Lower leg skin (tissue), 4 donors: ENCODE results near the gene TAF4B. TPM values are rescaled to one million over a fixed set of nuclear protein-coding genes. Genes with fewer than 3 reads are reported as not detected.
"Not testable (repeated sequence)": the region's sequence is repeated elsewhere in the genome, so short reads cannot be mapped to it uniquely, and the experiment has no call there.

Source experiments
- DNase-seq, 2 donors: peaks; one replicate each; pipeline ENCODE4 v3.0.0-alpha.2; 2019; ENCODE audit warnings: low spot score in 2 of 2
- H3K4me3 ChIP-seq: fragments of 200-600 bp; sonication (generic); 2 replicates; pipeline ENCODE4 v1.5.1; 2017; ENCODE audit warnings: mild to moderate bottlenecking, low read depth; ENCODE audit not compliant: poor library complexity, severe bottlenecking
- POLR2A ChIP-seq, 2 donors: fragments of 450-650 bp; IDR thresholded peaks; one replicate each; pipeline ENCODE4 v1.6.1; 2016 to 2017; ENCODE audit warnings: antibody characterized with exemption in 2 of 2, mild to moderate bottlenecking in 1 of 2, moderate library complexity in 1 of 2
- WGBS, 2 donors: methylation state at CpG; one replicate each; pipeline ENCODE4 v1.1.5; 2018; 5-methylcytosine and 5-hydroxymethylcytosine counted together
- intact Hi-C: fragments of 100-400 bp; cut with DNase I; formaldehyde crosslinking; loops from one replicate; pipeline ENCODE4 v1.15.0; 2023; ENCODE audit warnings: low total_unique reads
- total RNA-seq, 4 donors: library from RNA; depleted of rRNA; stranded (reverse); fragments of >200 nt; gene quantifications; one replicate each; pipeline ENCODE4 v1.1.0, GENCODE V29; 2016
- TF ChIP-seq, protein P1 (sequence below), 3 donors: fragments of 450-650 bp; IDR thresholded peaks; one replicate each; pipeline ENCODE4 v1.5.1; 2016; ENCODE audit warnings: antibody characterized with exemption in 3 of 3, mild to moderate bottlenecking in 3 of 3, moderate library complexity in 2 of 3

The TAF4B gene
- total RNA-seq, 4 donors from 2014 or later: 12.5 to 23.6 (median 17.1) TPM

DNA sequence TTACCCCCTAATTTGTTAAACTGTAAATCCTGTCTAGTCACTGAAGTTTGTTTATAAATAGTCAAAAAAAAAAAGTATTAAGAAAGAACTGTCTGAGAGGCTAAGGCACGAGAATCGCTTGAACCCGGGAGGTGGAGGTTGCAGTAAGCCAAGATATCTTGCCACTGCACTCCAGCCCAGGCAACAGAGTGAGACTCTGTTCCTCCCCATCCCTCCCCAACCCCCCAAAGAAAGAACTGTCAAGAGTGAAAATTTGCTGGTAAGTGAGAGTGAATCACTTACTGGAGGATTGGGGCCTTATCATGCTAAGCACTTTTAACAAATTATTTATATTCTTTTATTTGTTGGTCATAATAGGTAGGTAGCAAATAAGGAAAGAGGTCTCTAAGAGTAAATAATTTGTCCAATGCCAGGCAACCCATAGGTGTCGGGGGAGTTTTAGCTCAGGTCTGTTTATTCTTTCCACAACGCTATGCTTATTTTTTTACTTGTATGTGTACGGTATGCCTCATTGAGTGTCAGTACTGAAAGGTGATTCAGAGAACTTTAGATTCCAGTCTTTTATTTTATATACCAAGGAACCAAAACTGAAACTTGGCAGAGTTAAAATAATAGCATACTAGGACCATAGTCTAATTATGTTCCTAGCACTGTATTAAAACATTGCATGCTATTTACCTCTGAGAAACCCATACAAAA lies 2.5 kb downstream of the TAF4B start:
- no peak overlapping the region for H3K4me3 ChIP-seq
- 61 to 71% methylated on average over 6 of the region's 6 CpGs for WGBS, 2 donors
- no peak for DNase-seq
- TF ChIP-seq, protein P1, sequence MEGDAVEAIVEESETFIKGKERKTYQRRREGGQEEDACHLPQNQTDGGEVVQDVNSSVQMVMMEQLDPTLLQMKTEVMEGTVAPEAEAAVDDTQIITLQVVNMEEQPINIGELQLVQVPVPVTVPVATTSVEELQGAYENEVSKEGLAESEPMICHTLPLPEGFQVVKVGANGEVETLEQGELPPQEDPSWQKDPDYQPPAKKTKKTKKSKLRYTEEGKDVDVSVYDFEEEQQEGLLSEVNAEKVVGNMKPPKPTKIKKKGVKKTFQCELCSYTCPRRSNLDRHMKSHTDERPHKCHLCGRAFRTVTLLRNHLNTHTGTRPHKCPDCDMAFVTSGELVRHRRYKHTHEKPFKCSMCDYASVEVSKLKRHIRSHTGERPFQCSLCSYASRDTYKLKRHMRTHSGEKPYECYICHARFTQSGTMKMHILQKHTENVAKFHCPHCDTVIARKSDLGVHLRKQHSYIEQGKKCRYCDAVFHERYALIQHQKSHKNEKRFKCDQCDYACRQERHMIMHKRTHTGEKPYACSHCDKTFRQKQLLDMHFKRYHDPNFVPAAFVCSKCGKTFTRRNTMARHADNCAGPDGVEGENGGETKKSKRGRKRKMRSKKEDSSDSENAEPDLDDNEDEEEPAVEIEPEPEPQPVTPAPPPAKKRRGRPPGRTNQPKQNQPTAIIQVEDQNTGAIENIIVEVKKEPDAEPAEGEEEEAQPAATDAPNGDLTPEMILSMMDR (IDR thresholded peaks at IDR 0.05): no peak
- TF ChIP-seq POLR2A (IDR thresholded peaks at IDR 0.05): no peak
- intact Hi-C loops: loop anchor here (10.0 kb wide), 1 partner anchor 134 kb away; the partner anchor contains the start of gene SS18

DNA sequence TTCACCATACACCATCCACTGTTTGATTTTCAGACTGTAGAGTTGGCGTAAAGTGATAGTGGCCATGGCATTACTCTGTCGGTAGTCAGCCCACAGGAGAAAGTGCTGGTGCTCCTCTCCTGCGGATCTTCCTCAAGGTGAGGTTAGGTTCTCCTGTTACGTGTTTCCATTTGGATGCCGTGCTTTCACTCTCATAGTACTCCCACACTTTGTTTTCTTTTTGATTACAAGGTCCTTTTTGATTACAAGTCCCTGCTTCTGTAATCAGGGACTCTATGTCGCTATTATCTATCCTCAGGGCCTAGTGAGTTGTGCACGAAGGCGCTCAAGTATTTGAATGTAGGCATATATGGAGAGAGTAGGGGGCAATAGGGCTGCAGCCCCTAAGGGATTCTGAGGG lies 4.3 kb downstream of the TAF4B start:
- no peak for DNase-seq
- TF ChIP-seq, protein P1 (IDR thresholded peaks at IDR 0.05): no peak
- TF ChIP-seq POLR2A (IDR thresholded peaks at IDR 0.05): no peak
- intact Hi-C loops: no loop called here
- no peak overlapping the region for H3K4me3 ChIP-seq
- WGBS, 2 donors: 85 to 93% methylated on average over 8 of the region's 8 CpGs

DNA sequence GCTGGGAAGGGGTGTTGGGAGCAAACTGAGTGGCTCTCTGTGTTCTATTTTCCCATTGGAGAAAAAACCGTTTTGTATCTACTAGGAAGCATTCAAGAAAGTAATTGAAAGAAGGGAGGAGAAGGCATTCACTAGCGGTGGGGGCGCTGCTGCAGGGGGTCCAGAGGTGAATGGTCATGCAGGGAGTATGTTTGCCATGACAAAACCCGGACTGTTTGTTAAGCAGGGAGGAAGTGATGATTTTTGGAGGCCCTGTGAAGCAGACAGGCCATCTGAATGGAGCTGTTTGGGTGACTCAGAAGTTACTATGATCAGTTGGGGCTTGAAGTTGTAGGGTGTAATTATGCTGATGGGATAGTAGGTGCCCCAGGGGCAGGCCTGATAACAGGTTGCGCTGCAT lies 7.0 kb downstream of the TAF4B start:
- 59 to 62% methylated on average over 5 of the region's 5 CpGs for WGBS, 2 donors
- H3K4me3 ChIP-seq: no peak overlapping the region
- TF ChIP-seq, protein P1 (IDR thresholded peaks at IDR 0.05): no peak
- TF ChIP-seq POLR2A (IDR thresholded peaks at IDR 0.05): no peak
- intact Hi-C loops: no loop called here
- no peak for DNase-seq

DNA sequence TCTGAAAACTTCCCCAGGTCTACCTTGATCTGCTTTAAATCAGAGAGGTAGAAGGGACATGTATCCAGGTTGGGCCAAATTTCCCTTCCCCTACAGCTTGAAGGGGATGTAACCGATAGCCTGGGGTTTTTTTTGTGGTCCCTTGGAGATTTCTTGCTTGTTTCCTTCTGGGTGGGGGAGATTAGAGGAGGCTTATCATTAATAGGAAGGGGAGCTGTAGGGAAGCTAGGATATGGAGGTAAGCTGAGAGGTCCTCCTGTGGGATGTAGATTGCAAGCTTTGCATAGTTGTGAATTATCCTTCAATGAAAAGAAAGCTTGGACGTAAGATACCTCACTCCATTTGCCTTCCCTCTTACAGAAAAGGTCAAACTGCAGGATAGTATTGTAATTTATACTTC lies 11.1 kb downstream of the TAF4B start:
- H3K4me3 ChIP-seq, intact Hi-C loops, DNase-seq: not testable (repeated sequence)
- WGBS, 2 donors: 95 to 98% methylated on average over 2 of the region's 2 CpGs

DNA sequence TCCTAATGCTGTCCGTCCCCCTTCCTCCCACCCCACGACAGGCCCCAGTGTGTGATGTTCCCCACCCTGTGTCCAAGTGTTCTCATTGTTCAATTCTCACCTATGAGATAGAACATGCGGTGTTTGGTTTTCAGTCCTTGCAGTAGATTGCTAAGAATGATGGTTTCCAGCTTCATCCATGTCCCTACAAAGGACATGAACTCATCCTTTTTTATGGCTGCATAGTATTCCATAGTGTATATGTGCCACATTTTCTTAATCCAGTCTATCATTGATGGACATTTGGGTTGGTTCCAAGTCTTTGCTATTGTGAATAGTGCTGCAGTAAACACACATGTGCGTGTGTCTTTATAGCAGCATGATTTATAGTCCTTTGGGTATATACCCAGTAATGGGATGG lies 12.5 kb downstream of the TAF4B start:
- WGBS, 2 donors: 99% methylated on average over 4 of the region's 4 CpGs
- intact Hi-C loops, H3K4me3 ChIP-seq, DNase-seq: not testable (repeated sequence)

DNA sequence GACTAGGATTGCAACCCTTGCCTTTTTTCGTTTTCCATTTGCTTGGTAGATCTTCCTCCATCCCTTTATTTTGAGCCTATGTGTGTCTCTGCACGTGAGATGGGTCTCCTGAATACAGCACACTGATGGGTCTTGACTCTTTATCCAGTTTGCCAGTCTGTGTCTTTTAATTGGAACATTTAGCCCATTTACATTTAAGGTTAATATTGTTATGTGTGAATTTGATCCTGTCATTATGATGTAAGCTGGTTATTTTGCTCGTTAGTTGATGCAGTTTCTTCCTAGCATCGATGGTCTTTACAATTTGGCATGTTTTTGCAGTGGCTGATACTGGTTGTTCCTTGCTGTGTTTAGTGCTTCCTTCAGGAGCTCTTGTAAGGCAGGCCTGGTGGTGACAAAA lies 16.1 kb downstream of the TAF4B start:
- 94 to 96% methylated on average over 4 of the region's 4 CpGs for WGBS, 2 donors
- H3K4me3 ChIP-seq, intact Hi-C loops, DNase-seq: not testable (repeated sequence)

DNA sequence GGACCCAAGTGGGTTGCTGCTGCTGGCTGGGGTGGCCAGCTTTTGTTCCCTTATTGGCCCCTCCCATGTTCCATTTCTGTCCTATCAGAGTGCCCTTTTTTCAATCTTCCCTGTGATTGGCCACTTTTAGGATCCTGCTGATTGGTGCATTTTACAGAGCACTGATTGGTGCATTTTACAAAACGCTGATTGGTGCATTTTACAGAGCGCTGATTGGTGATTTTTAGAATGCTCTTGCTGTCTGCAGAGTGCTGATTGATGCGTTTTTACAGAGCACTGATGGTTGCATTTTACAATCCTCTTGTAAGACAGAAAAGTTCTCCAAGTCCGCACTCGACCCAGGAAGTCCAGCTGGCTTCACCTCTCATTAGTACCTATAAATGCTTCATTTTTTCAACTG lies 19.2 kb downstream of the TAF4B start:
- intact Hi-C loops, DNase-seq, H3K4me3 ChIP-seq: not testable (repeated sequence)
- WGBS, 2 donors: 94 to 99% methylated on average over 5 of the region's 5 CpGs

DNA sequence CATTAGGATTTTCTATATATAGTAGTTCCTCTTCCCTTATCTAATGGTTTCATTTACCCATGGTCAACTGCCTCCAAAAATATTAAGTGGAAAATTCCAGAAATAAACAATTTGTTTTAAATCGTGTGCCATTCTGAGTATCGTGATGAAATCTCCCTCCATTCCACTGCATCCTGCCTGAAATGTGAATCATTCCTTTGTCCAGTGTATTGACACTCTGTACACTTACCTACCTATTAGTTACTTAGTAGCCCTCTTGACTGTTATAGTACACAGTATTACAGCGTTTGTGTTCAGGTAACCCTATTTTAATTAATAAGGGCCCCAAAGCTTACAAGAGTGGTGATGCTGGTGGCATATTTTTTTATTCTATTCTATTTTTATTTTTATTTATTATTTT lies 26.2 kb downstream of the TAF4B start:
- DNase-seq: no peak

DNA sequence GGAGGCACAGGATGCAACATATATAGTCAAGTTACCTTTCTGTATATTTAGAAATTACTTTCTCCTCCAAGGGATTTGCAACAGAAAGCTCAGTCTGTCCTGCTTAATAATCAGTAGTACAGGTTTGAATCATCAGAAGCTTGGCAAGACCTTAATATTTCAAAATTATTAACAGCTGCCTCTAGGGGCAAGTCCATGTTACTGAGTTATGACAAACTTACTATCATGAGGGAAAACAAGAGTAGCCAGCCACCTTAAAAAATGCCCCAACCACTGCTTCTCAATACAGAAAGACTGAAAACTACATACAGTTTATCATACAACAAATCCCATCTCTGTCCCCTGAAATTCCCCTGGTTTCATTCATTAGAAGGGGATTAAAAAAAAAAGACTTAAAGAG lies 28.6 kb downstream of the TAF4B start:
- H3K4me3 ChIP-seq, DNase-seq, intact Hi-C loops: not testable (repeated sequence)

More for the DNA sequence above, 26.2 kb downstream of the TAF4B start:
- WGBS, 2 donors: 89 to 94% methylated on average over 3 of the region's 3 CpGs
- H3K4me3 ChIP-seq: no peak overlapping the region
- TF ChIP-seq, protein P1 (IDR thresholded peaks at IDR 0.05): no peak
- no peak for TF ChIP-seq POLR2A (IDR thresholded peaks at IDR 0.05)
- intact Hi-C loops: no loop called here
